DOHH2 (cell line): ENCODE results near the gene BRCA2.

Experiments used
- H3F3A ChIP-seq: fragments of 200-600 bp; sonication (generic), shearing (Covaris generic); 2 replicates; pipeline ENCODE4 v1.6.0; 2016; ENCODE audit warnings: antibody characterized with exemption, mild to moderate bottlenecking; ENCODE audit not compliant: control insufficient read depth, insufficient read depth
- H3K27ac ChIP-seq: fragments of 200-600 bp; sonication (generic); 2 replicates; pipeline ENCODE4 v1.5.1; 2014; ENCODE audit warnings: low read depth, mild to moderate bottlenecking, low read length, moderate library complexity
- H3K27me3 ChIP-seq: fragments of 200-600 bp; sonication (generic); 2 replicates; pipeline ENCODE4 v1.6.1; 2014; ENCODE audit warnings: mild to moderate bottlenecking, low read length, mixed read lengths; ENCODE audit not compliant: control insufficient read depth
- H3K36me3 ChIP-seq: fragments of 200-600 bp; sonication (generic); 2 replicates; pipeline ENCODE4 v1.6.1; 2014; ENCODE audit warnings: mild to moderate bottlenecking, low read length, moderate library complexity, mixed read lengths; ENCODE audit not compliant: control insufficient read depth
- H3K4me1 ChIP-seq: fragments of 200-600 bp; sonication (generic); 2 replicates; pipeline ENCODE4 v1.6.1; 2014; ENCODE audit warnings: mild to moderate bottlenecking, low read length, mixed read lengths; ENCODE audit not compliant: control insufficient read depth
- H3K4me2 ChIP-seq: fragments of 200-600 bp; sonication (generic); 2 replicates; pipeline ENCODE4 v1.6.0; 2014; ENCODE audit warnings: mild to moderate bottlenecking, low read length, moderate library complexity
- H3K4me3 ChIP-seq: fragments of 200-600 bp; sonication (generic); 2 replicates; pipeline ENCODE4 v1.5.1; 2014; ENCODE audit warnings: mild to moderate bottlenecking, low read length, mixed read lengths
- H3K79me2 ChIP-seq: fragments of 200-600 bp; sonication (generic); 2 replicates; pipeline ENCODE4 v1.6.1; 2014; ENCODE audit warnings: mild to moderate bottlenecking, low read length, mixed read lengths; ENCODE audit not compliant: control insufficient read depth
- H3K9me2 ChIP-seq: fragments of 200-600 bp; sonication (generic); replicated peaks from 2 replicates; pipeline ENCODE4 v1.6.1; 2014; ENCODE audit warnings: mild to moderate bottlenecking, low read length, mixed read lengths; ENCODE audit not compliant: control insufficient read depth
- H3K9me3 ChIP-seq: fragments of 200-600 bp; sonication (generic); 2 replicates; pipeline ENCODE4 v1.6.1; 2014; ENCODE audit warnings: antibody characterized with exemption, low read length, mixed read lengths; ENCODE audit not compliant: control insufficient read depth, insufficient read depth
- H4K20me1 ChIP-seq: fragments of 200-600 bp; sonication (generic); 2 replicates; pipeline ENCODE4 v1.6.0; 2014; ENCODE audit warnings: low read depth, mild to moderate bottlenecking, antibody characterized with exemption, low read length, moderate library complexity; ENCODE audit not compliant: control insufficient read depth, insufficient read depth
- CTCF ChIP-seq: fragments of 200-600 bp; sonication (generic); IDR thresholded peaks from one replicate; pipeline ENCODE4 v1.5.1; 2014; ENCODE audit warnings: antibody characterized with exemption, mild to moderate bottlenecking, low read depth, low read length; ENCODE audit not compliant: poor library complexity, severe bottlenecking
- EZH2phosphoT487 ChIP-seq: fragments of 200-600 bp; sonication (generic); IDR thresholded peaks from 2 replicates; pipeline ENCODE4 v1.6.1; 2017; ENCODE audit warnings: borderline replicate concordance, mild to moderate bottlenecking, antibody characterized with exemption, low read length, moderate library complexity, mixed read lengths

Gene BRCA2

GRCh38 chr13:32267836-32268439 is 47.4 kb upstream of the BRCA2 start:
- H3K4me2 ChIP-seq = no peak overlapping the region
- H3K27me3 ChIP-seq = no peaks in the 10 kb centered on the region
- TF ChIP-seq CTCF (peak; percentile 75), EZH2phosphoT487 (no peak)
- no peaks in the 10 kb centered on the region for H3K9me3 ChIP-seq
- H3K36me3 ChIP-seq = peaks cover 60% of the 10 kb centered on the region
- H4K20me1 ChIP-seq = no peaks in the 10 kb centered on the region
- no peaks in the 10 kb centered on the region for H3K9me2 ChIP-seq
- H3K4me3 ChIP-seq = no peak overlapping the region
- no peaks in the 10 kb centered on the region for H3K79me2 ChIP-seq
- H3F3A ChIP-seq = no peaks in the 10 kb centered on the region
- H3K27ac ChIP-seq = no peak overlapping the region
- no peaks in the 10 kb centered on the region for H3K4me1 ChIP-seq

GRCh38 chr13:32272021-32272683 is 43.2 kb upstream of the BRCA2 start:
- Histone ChIP-seq H3K4me2 (no peak overlapping the region), H3F3A (no peaks in the 10 kb centered on the region), H3K4me3 (no peak overlapping the region)

GRCh38 chr13:32277839-32278238 is 37.5 kb upstream of the BRCA2 start:
- no peaks in the 10 kb centered on the region for H3K4me1 ChIP-seq
- no peak overlapping the region for H3K27ac ChIP-seq
- no peak for TF ChIP-seq CTCF
- no peak for TF ChIP-seq EZH2phosphoT487
- H3K9me2 ChIP-seq = no peaks in the 10 kb centered on the region
- H3K9me3 ChIP-seq = no peaks in the 10 kb centered on the region
- H4K20me1 ChIP-seq = no peaks in the 10 kb centered on the region
- H3K4me2 ChIP-seq = no peak overlapping the region
- H3K27me3 ChIP-seq = no peaks in the 10 kb centered on the region
- H3K36me3 ChIP-seq = peaks cover 75% of the 10 kb centered on the region
- no peaks in the 10 kb centered on the region for H3K79me2 ChIP-seq
- no peaks in the 10 kb centered on the region for H3F3A ChIP-seq
- no peak overlapping the region for H3K4me3 ChIP-seq

More at GRCh38 chr13:32272021-32272683, 43.2 kb upstream of the BRCA2 start:
- no peaks in the 10 kb centered on the region for H3K9me3 ChIP-seq
- no peaks in the 10 kb centered on the region for H3K79me2 ChIP-seq
- H3K27ac ChIP-seq = no peak overlapping the region
- no peaks in the 10 kb centered on the region for H3K9me2 ChIP-seq
- TF ChIP-seq EZH2phosphoT487 = no peak
- TF ChIP-seq CTCF = no peak
- H4K20me1 ChIP-seq = no peaks in the 10 kb centered on the region
- no peaks in the 10 kb centered on the region for H3K27me3 ChIP-seq
- H3K36me3 ChIP-seq = peaks cover 62% of the 10 kb centered on the region
- no peaks in the 10 kb centered on the region for H3K4me1 ChIP-seq
